SK-N-MC (cell line): Measurements from ENCODE around the gene AHCYL1.

ENCODE experiments used
- EZH2 ChIP-seq: fragments of 200-600 bp; sonication (generic); IDR thresholded peaks from one replicate; pipeline ENCODE4 v1.6.1; 2017; ENCODE audit warnings: antibody characterized with exemption
- POLR2AphosphoS5 ChIP-seq: IDR thresholded peaks from 2 replicates; pipeline ENCODE4 v1.6.1; 2012; ENCODE audit warnings: mild to moderate bottlenecking, low read depth, low read length, borderline replicate concordance

GRCh38 chr1:110063781-110064180, 79.2 kb downstream of the AHCYL1 start:
- no peak for TF ChIP-seq EZH2
- no peak for TF ChIP-seq POLR2AphosphoS5
